Type B pancreatic cell (in vitro differentiated cells): ENCODE measurements around the gene FAT1. TPM values are rescaled to one million over a fixed set of nuclear protein-coding genes. Genes with fewer than 3 reads are reported as not detected.

Experiments used
- DNase-seq: peaks from one replicate; pipeline ENCODE4 v3.0.0; 2021; ENCODE audit warnings: mixed read lengths; ENCODE audit not compliant: unreplicated experiment; ENCODE audit errors: extremely low spot score
- H3K27ac Mint-ChIP-seq: 2 replicates; pipeline ENCODE4 v1.8.0; 2021; ENCODE audit warnings: mild to moderate bottlenecking, mixed read lengths
- H3K27me3 Mint-ChIP-seq: 2 replicates; pipeline ENCODE4 v1.8.0; 2021; ENCODE audit warnings: mixed read lengths
- H3K36me3 Mint-ChIP-seq: 2 replicates; pipeline ENCODE4 v1.8.0; 2021; ENCODE audit warnings: mixed read lengths
- H3K4me1 Mint-ChIP-seq: one replicate; pipeline ENCODE4 v1.8.0; 2021; ENCODE audit warnings: mixed read lengths; ENCODE audit not compliant: unreplicated experiment
- H3K4me3 Mint-ChIP-seq: 2 replicates; pipeline ENCODE4 v1.8.0; 2021; ENCODE audit warnings: mild to moderate bottlenecking, mixed read lengths
- H3K9me3 Mint-ChIP-seq: 2 replicates; pipeline ENCODE4 v1.8.0; 2021; ENCODE audit warnings: mixed read lengths
- total RNA-seq: library from RNA; stranded (reverse); gene quantifications from 2 replicates; pipeline ENCODE4 v1.2.1, GENCODE V29; 2021; ENCODE audit warnings: low replicate concordance
- TF ChIP-seq, protein P1 (sequence below): fragments of 200-600 bp; sonication (generic); conservative IDR thresholded peaks from 2 replicates; pipeline ENCODE4 v1.5.0; 2021; ENCODE audit warnings: antibody characterized with exemption, mild to moderate bottlenecking

FAT1 gene
- total RNA-seq, 1 donor from 2014 or later: 197 TPM

DNA sequence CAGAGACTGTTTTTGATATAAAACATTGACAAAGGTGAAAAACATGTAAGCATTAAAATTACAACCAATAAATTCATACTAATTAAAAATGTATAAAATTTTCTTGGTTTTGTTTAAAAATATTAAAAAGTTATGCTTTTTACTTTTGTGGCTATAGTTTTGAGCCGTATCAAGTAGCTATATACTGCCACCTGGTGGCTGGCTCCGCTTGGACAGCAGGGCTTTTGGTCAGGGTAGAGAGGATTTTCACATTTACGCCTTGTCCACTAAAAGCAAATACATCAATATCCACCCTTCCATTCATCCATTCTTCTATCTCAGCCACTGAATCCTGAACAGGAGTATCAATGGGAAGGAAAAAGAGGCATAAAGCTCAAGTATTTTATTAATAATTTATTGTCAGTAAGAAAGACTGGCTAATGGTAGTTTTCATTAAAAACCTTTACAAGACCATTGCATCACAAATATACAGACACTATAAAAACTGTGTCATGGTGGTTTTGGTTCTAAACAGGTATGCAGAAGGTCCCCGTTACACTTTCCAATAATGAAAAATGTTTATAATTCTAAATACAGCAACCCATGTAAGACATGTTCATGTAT, 136.1 kb downstream of the FAT1 start:
- H3K4me1 Mint-ChIP-seq: peaks cover 10% of the 10 kb centered on the region
- peaks cover 39% of the 10 kb centered on the region for H3K36me3 Mint-ChIP-seq
- H3K4me3 Mint-ChIP-seq: no peak overlapping the region
- no peak for DNase-seq
- no peak overlapping the region for H3K27ac Mint-ChIP-seq
- no peaks in the 10 kb centered on the region for H3K27me3 Mint-ChIP-seq
- TF ChIP-seq, protein P1, sequence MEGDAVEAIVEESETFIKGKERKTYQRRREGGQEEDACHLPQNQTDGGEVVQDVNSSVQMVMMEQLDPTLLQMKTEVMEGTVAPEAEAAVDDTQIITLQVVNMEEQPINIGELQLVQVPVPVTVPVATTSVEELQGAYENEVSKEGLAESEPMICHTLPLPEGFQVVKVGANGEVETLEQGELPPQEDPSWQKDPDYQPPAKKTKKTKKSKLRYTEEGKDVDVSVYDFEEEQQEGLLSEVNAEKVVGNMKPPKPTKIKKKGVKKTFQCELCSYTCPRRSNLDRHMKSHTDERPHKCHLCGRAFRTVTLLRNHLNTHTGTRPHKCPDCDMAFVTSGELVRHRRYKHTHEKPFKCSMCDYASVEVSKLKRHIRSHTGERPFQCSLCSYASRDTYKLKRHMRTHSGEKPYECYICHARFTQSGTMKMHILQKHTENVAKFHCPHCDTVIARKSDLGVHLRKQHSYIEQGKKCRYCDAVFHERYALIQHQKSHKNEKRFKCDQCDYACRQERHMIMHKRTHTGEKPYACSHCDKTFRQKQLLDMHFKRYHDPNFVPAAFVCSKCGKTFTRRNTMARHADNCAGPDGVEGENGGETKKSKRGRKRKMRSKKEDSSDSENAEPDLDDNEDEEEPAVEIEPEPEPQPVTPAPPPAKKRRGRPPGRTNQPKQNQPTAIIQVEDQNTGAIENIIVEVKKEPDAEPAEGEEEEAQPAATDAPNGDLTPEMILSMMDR: peak; percentile 98
- no peaks in the 10 kb centered on the region for H3K9me3 Mint-ChIP-seq

DNA sequence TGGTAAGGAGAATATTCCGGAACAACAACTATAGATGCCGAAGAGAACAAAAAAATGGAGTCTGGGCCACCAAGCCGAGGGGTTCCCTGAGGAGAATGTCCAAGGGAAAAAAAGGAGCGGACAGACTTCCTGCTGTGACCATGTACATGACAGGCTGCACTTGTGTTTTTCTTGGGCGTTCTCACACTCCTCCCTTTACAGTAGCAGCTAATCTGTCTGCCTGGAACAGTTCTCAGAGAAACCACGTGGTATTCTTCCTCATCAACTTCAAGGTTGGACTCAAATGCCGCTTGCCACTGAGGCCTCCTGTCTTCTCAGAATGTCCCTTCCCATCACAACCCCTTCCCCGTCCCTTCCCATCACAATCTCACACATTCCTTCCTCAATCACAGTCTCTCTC, 137.5 kb downstream of the FAT1 start:
- Mint-ChIP-seq H3K4me3 (no peak overlapping the region), H3K27me3 (no peaks in the 10 kb centered on the region), H3K27ac (no peak overlapping the region), H3K4me1 (peaks cover 8% of the 10 kb centered on the region), H3K9me3 (no peaks in the 10 kb centered on the region), H3K36me3 (peaks cover 41% of the 10 kb centered on the region)
- no peak for DNase-seq
- TF ChIP-seq, protein P1: no peak

DNA sequence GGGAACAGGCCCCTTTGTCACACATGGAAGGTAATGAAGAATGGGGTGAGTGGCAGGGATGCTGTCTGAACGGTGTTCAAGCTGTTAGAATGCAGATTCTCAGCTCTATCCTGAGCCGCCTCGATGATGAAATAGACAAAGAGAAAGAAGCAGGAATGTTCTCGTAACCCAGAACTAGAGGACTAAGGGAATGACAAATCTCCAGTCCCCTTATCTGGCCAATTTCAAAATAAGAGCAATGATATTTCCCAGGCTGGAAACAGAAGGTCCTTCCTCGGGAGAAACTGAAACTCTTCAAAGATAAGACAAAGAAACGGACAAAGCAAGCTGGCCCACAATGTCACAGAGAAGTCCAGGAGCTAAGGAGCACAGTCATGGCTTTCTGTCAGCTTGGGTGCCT, 138.7 kb downstream of the FAT1 start:
- H3K4me1 Mint-ChIP-seq: no peaks in the 10 kb centered on the region
- TF ChIP-seq, protein P1: no peak
- no peak overlapping the region for H3K4me3 Mint-ChIP-seq
- peak; percentile 11 for DNase-seq
- H3K27ac Mint-ChIP-seq: no peak overlapping the region
- peaks cover 43% of the 10 kb centered on the region for H3K36me3 Mint-ChIP-seq
- no peaks in the 10 kb centered on the region for H3K9me3 Mint-ChIP-seq
- no peaks in the 10 kb centered on the region for H3K27me3 Mint-ChIP-seq

DNA sequence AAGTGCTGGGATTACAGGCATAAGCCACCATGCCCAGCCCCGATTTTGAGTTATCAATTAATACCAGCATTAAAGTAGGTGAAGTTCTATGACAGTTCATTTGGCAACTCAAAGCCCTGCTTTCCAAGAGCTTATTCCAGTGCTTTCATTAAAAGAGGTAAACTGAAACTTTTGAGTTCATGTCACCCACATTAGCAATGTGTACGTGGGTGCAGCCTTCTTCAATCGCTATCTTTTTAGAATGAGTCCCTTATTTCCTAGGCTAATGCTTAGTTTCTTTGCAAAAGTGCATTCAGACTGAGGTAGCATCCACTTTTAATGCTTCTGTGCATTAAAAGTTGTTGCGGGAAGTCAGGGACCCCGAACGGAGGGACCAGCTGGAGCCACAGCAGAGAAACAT, 142.2 kb downstream of the FAT1 start:
- Mint-ChIP-seq H3K9me3 (no peaks in the 10 kb centered on the region), H3K4me1 (no peaks in the 10 kb centered on the region), H3K27ac (no peak overlapping the region), H3K4me3 (no peak overlapping the region), H3K27me3 (no peaks in the 10 kb centered on the region), H3K36me3 (peaks cover 31% of the 10 kb centered on the region)
- DNase-seq: no peak
- TF ChIP-seq, protein P1: no peak

DNA sequence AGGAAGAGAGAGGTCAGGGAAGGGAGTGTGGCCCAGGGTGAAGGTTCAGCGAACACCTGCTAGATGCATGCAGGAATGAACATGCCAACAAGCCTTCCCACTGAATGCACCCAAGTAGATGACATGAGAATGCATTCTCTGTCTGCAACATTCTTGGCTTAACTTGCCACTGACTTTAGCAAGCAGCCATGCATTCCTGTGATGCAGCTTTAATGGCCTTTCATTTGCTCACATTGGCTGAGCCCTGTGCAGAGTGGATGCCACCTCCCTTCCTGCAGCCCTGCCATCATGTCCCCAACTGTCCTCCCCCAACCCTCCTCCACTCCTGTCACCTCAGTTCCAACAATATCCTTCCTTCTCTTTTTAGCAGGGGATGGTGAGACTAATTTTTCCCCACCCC, 143.0 kb downstream of the FAT1 start:
- Mint-ChIP-seq H3K27ac (no peak overlapping the region), H3K27me3 (no peaks in the 10 kb centered on the region), H3K9me3 (peaks cover 5% of the 10 kb centered on the region), H3K36me3 (peaks cover 24% of the 10 kb centered on the region), H3K4me3 (no peak overlapping the region), H3K4me1 (no peaks in the 10 kb centered on the region)
- no peak for DNase-seq
- TF ChIP-seq, protein P1: no peak
